22Rv1 (cell line): Measurements from ENCODE around the gene SMAD5.

ENCODE experiments used
- ZFX ChIP-seq: fragments of 450-650 bp; IDR thresholded peaks from 2 replicates; pipeline ENCODE4 v1.6.1; 2017; ENCODE audit warnings: antibody characterized with exemption, borderline replicate concordance
- TF ChIP-seq, protein P1 (sequence below): fragments of 450-650 bp; IDR thresholded peaks from 2 replicates; pipeline ENCODE4 v1.5.1; 2017; ENCODE audit warnings: mild to moderate bottlenecking

- TF ChIP-seq, protein P1, sequence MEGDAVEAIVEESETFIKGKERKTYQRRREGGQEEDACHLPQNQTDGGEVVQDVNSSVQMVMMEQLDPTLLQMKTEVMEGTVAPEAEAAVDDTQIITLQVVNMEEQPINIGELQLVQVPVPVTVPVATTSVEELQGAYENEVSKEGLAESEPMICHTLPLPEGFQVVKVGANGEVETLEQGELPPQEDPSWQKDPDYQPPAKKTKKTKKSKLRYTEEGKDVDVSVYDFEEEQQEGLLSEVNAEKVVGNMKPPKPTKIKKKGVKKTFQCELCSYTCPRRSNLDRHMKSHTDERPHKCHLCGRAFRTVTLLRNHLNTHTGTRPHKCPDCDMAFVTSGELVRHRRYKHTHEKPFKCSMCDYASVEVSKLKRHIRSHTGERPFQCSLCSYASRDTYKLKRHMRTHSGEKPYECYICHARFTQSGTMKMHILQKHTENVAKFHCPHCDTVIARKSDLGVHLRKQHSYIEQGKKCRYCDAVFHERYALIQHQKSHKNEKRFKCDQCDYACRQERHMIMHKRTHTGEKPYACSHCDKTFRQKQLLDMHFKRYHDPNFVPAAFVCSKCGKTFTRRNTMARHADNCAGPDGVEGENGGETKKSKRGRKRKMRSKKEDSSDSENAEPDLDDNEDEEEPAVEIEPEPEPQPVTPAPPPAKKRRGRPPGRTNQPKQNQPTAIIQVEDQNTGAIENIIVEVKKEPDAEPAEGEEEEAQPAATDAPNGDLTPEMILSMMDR, result no peak
- no peak for TF ChIP-seq ZFX
Observed at GRCh38 chr5:136132087-136132486, 558 bp upstream of the SMAD5 start.
